MG63 (cell line): ENCODE results near the gene CEP43. TPM values are rescaled to one million over a fixed set of nuclear protein-coding genes. Genes with fewer than 3 reads are reported as not detected.
A peak's percentile ranks its signal among the peaks of the same experiment; 100 is the strongest.

Experiments used
- DNase-seq: peaks from one replicate; pipeline ENCODE4 v3.0.0-alpha.2; 2020
- H3K27me3 ChIP-seq: fragments of 250-450 bp; sonication (Bioruptor Pico); 2 replicates; pipeline ENCODE4 v1.5.1; 2020; ENCODE audit warnings: mild to moderate bottlenecking, moderate library complexity
- H3K36me3 ChIP-seq: fragments of 250-450 bp; sonication (Bioruptor Pico); 2 replicates; pipeline ENCODE4 v1.5.1; 2020; ENCODE audit warnings: mild to moderate bottlenecking, moderate library complexity
- H3K4me3 ChIP-seq: fragments of 250-450 bp; sonication (Bioruptor Pico); 2 replicates; pipeline ENCODE4 v1.5.1; 2020; ENCODE audit warnings: mild to moderate bottlenecking, moderate library complexity
- H3K9me3 ChIP-seq: fragments of 250-450 bp; sonication (Bioruptor Pico); 2 replicates; pipeline ENCODE4 v1.5.1; 2020; ENCODE audit warnings: mild to moderate bottlenecking, moderate library complexity
- total RNA-seq: library from RNA; depleted of rRNA; stranded (reverse); fragments of >200 nt; shearing (Covaris generic); gene quantifications from 2 replicates; pipeline ENCODE4 v1.2.3, GENCODE V29; 2014; ENCODE audit warnings: low replicate concordance

CEP43 gene
- total RNA-seq, 1 experiment from 2014 or later = 33.0 TPM

- Histone ChIP-seq H3K27me3 (no peaks in the 10 kb centered on the region), H3K36me3 (no peaks in the 10 kb centered on the region), H3K9me3 (peaks cover 2% of the 10 kb centered on the region; the same call in 1 of the 2 replicates), H3K4me3 (no peak overlapping the region)
- DNase-seq = no peak
Observed at GRCh38 chr6:166958926-166959861, 40.0 kb upstream of the CEP43 start.

GRCh38 chr6:166959911-166960608 lies 39.1 kb upstream of the CEP43 start:
- peak; percentile 10 for DNase-seq
- Histone ChIP-seq H3K9me3 (peaks cover 2% of the 10 kb centered on the region; the same call in 1 of the 2 replicates), H3K27me3 (no peaks in the 10 kb centered on the region), H3K36me3 (no peaks in the 10 kb centered on the region), H3K4me3 (no peak overlapping the region)

- H3K27me3 ChIP-seq = no peaks in the 10 kb centered on the region
- peaks cover 2% of the 10 kb centered on the region; the same call in 1 of the 2 replicates for H3K9me3 ChIP-seq
- H3K4me3 ChIP-seq = no peak overlapping the region
- H3K36me3 ChIP-seq = no peaks in the 10 kb centered on the region
- DNase-seq = no peak
Observed at GRCh38 chr6:166960609-166960978, 38.6 kb upstream of the CEP43 start.

- Histone ChIP-seq H3K36me3 (no peaks in the 10 kb centered on the region), H3K9me3 (peaks cover 7% of the 10 kb centered on the region; the same call in 1 of the 2 replicates), H3K27me3 (no peaks in the 10 kb centered on the region), H3K4me3 (no peak overlapping the region)
- DNase-seq = no peak
Observed at GRCh38 chr6:166966268-166966667, 32.9 kb upstream of the CEP43 start.

- Histone ChIP-seq H3K9me3 (peaks cover 5% of the 10 kb centered on the region; the same call in 1 of the 2 replicates), H3K36me3 (no peaks in the 10 kb centered on the region), H3K27me3 (no peaks in the 10 kb centered on the region), H3K4me3 (no peak overlapping the region)
- no peak for DNase-seq
Observed at GRCh38 chr6:166969390-166970002, 29.7 kb upstream of the CEP43 start.

- peaks cover 5% of the 10 kb centered on the region; the same call in 1 of the 2 replicates for H3K9me3 ChIP-seq
- no peak for DNase-seq
Observed at GRCh38 chr6:166970091-166970490, 29.1 kb upstream of the CEP43 start.

GRCh38 chr6:166970776-166971175 lies 28.4 kb upstream of the CEP43 start:
- Histone ChIP-seq H3K9me3 (peaks cover 5% of the 10 kb centered on the region; the same call in 1 of the 2 replicates), H3K27me3 (no peaks in the 10 kb centered on the region), H3K36me3 (no peaks in the 10 kb centered on the region), H3K4me3 (no peak overlapping the region)
- DNase-seq = no peak

More at GRCh38 chr6:166970091-166970490, 29.1 kb upstream of the CEP43 start:
- Histone ChIP-seq H3K36me3 (no peaks in the 10 kb centered on the region), H3K27me3 (no peaks in the 10 kb centered on the region), H3K4me3 (no peak overlapping the region)

GRCh38 chr6:166971271-166971670 lies 27.9 kb upstream of the CEP43 start:
- peaks cover 5% of the 10 kb centered on the region; the same call in 1 of the 2 replicates for H3K9me3 ChIP-seq
- DNase-seq = no peak
- no peaks in the 10 kb centered on the region for H3K27me3 ChIP-seq
- H3K4me3 ChIP-seq = no peak overlapping the region
- H3K36me3 ChIP-seq = no peaks in the 10 kb centered on the region

- DNase-seq = no peak
- Histone ChIP-seq H3K36me3 (no peaks in the 10 kb centered on the region), H3K9me3 (peaks cover 2% of the 10 kb centered on the region; the same call in 1 of the 2 replicates), H3K27me3 (no peaks in the 10 kb centered on the region), H3K4me3 (no peak overlapping the region)
Observed at GRCh38 chr6:166972101-166972500, 27.1 kb upstream of the CEP43 start.

- H3K27me3 ChIP-seq = no peaks in the 10 kb centered on the region
- no peak for DNase-seq
- H3K9me3 ChIP-seq = no peaks in the 10 kb centered on the region
- H3K4me3 ChIP-seq = no peak overlapping the region
- peaks cover 8% of the 10 kb centered on the region; the same call in 1 of the 2 replicates for H3K36me3 ChIP-seq
Observed at GRCh38 chr6:166976636-166977035, 22.6 kb upstream of the CEP43 start.

- Histone ChIP-seq H3K4me3 (no peak overlapping the region), H3K9me3 (no peaks in the 10 kb centered on the region), H3K27me3 (no peaks in the 10 kb centered on the region), H3K36me3 (peaks cover 8% of the 10 kb centered on the region)
- DNase-seq = no peak
Observed at GRCh38 chr6:166977621-166978525, 21.3 kb upstream of the CEP43 start.

GRCh38 chr6:166980738-166981137 lies 18.5 kb upstream of the CEP43 start:
- H3K27me3 ChIP-seq = no peaks in the 10 kb centered on the region
- no peaks in the 10 kb centered on the region for H3K9me3 ChIP-seq
- H3K4me3 ChIP-seq = no peak overlapping the region
- no peak for DNase-seq
- peaks cover 16% of the 10 kb centered on the region for H3K36me3 ChIP-seq

- no peaks in the 10 kb centered on the region for H3K27me3 ChIP-seq
- H3K4me3 ChIP-seq = no peak overlapping the region
- H3K36me3 ChIP-seq = peaks cover 14% of the 10 kb centered on the region
- H3K9me3 ChIP-seq = no peaks in the 10 kb centered on the region
- no peak for DNase-seq
Observed at GRCh38 chr6:166987448-166987847, 11.7 kb upstream of the CEP43 start.

GRCh38 chr6:166987930-166988329 lies 11.3 kb upstream of the CEP43 start:
- Histone ChIP-seq H3K4me3 (no peak overlapping the region), H3K27me3 (no peaks in the 10 kb centered on the region), H3K9me3 (no peaks in the 10 kb centered on the region), H3K36me3 (peaks cover 16% of the 10 kb centered on the region)
- no peak for DNase-seq

GRCh38 chr6:166988674-166989201 lies 10.5 kb upstream of the CEP43 start:
- H3K4me3 ChIP-seq = no peak overlapping the region
- peaks cover 20% of the 10 kb centered on the region for H3K36me3 ChIP-seq
- H3K9me3 ChIP-seq = no peaks in the 10 kb centered on the region
- DNase-seq = no peak
- no peaks in the 10 kb centered on the region for H3K27me3 ChIP-seq
